ENCODE results near the gene NAT10.

Gene NAT10

DNA sequence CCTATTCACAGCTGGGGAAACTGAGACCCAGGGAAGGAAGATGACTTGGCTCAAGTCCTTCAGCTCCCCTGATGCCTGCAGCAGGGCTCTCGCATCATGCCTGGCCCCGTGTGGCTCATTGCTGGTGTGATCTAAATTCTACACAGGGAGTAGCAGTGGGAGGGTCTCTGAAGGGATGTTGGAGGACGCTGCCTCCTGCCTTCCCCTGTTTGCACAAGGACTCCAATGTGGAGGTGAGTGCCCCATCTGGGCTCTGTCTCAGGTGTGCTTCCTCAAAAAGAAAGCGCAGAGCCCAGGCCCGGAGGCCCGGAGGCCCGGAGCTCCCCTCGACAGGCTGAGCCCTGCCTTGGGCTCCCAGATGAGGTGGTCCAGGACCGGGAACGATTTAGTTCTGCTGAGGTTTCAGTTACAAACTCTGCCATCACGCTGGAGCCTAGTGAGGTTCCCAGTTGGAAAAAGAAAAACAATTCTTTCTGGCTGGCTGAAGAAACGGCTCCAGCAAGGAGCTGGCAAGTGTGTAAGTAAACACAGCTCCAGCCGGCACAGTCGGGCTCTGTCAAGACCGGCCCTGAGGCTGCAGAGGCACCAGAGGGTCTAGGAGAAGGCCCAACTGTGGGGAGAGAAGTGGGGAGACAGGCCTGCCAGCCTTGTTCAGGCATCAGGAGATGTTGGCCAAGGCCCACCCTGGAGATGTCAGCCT, 49.8 kb downstream of the NAT10 start:
- H3K4me3 ChIP-seq (ENCODE audit: insufficient read depth, low read length, poor library complexity, severe bottlenecking), result no peak overlapping the region
- no peak overlapping the region for H3K27ac ChIP-seq (ENCODE audit: low read depth, low read length)
- H3K9me3 ChIP-seq (ENCODE audit: insufficient read depth, low read length), result no peaks in the 10 kb centered on the region
- H3K79me2 ChIP-seq (ENCODE audit: insufficient read depth, low read length), result no peaks in the 10 kb centered on the region
- no peaks in the 10 kb centered on the region for H3K9me2 ChIP-seq (replicated peaks; ENCODE audit: insufficient read depth, low read length)
- no peaks in the 10 kb centered on the region for H4K20me1 ChIP-seq (ENCODE audit: low read depth, low read length)
- H3K9ac ChIP-seq (ENCODE audit: low read length), result no peak overlapping the region
- no peaks in the 10 kb centered on the region for H3F3A ChIP-seq (ENCODE audit: insufficient read depth)
- TF ChIP-seq EZH2phosphoT487 (conservative IDR thresholded peaks at IDR 0.05; ENCODE audit: low read length), result no peak
- TF ChIP-seq CTCF (IDR thresholded peaks at IDR 0.05; ENCODE audit: insufficient read depth, low read length, poor library complexity, severe bottlenecking), result no peak
- H3K36me3 ChIP-seq (ENCODE audit: low read length), result no peaks in the 10 kb centered on the region
- H3K27me3 ChIP-seq (ENCODE audit: low read length), result no peaks in the 10 kb centered on the region
- no peak overlapping the region for H3K4me2 ChIP-seq (ENCODE audit: low read depth, low read length, poor library complexity, severe bottlenecking)
- H2AFZ ChIP-seq (ENCODE audit: low read depth, low read length, severe bottlenecking), result no peak overlapping the region

- H3K4me3 ChIP-seq (ENCODE audit: insufficient read depth, low read length, poor library complexity, severe bottlenecking), result no peak overlapping the region
- H3K27me3 ChIP-seq (ENCODE audit: low read length), result no peaks in the 10 kb centered on the region
- no peak overlapping the region for H3K27ac ChIP-seq (ENCODE audit: low read depth, low read length)
- H3K4me2 ChIP-seq (ENCODE audit: low read depth, low read length, poor library complexity, severe bottlenecking), result no peak overlapping the region
- H2AFZ ChIP-seq (ENCODE audit: low read depth, low read length, severe bottlenecking), result no peak overlapping the region
- no peaks in the 10 kb centered on the region for H3K36me3 ChIP-seq (ENCODE audit: low read length)
- no peaks in the 10 kb centered on the region for H3K9me2 ChIP-seq (replicated peaks; ENCODE audit: insufficient read depth, low read length)
- no peaks in the 10 kb centered on the region for H3K79me2 ChIP-seq (ENCODE audit: insufficient read depth, low read length)
- no peaks in the 10 kb centered on the region for H3K9me3 ChIP-seq (ENCODE audit: insufficient read depth, low read length)
- H3K9ac ChIP-seq (ENCODE audit: low read length), result no peak overlapping the region
- no peaks in the 10 kb centered on the region for H3F3A ChIP-seq (ENCODE audit: insufficient read depth)
- TF ChIP-seq CTCF (IDR thresholded peaks at IDR 0.05; ENCODE audit: insufficient read depth, low read length, poor library complexity, severe bottlenecking) (no peak), EZH2phosphoT487 (conservative IDR thresholded peaks at IDR 0.05; ENCODE audit: low read length) (no peak)
- H4K20me1 ChIP-seq (ENCODE audit: low read depth, low read length), result no peaks in the 10 kb centered on the region
Measured at GRCh38 chr11:34155757-34156062, 50.3 kb downstream of the NAT10 start.

- Histone ChIP-seq H3K9ac (ENCODE audit: low read length) (no peak overlapping the region), H4K20me1 (ENCODE audit: low read depth, low read length) (no peaks in the 10 kb centered on the region), H3K9me2 (replicated peaks; ENCODE audit: insufficient read depth, low read length) (no peaks in the 10 kb centered on the region), H3K4me2 (ENCODE audit: low read depth, low read length, poor library complexity, severe bottlenecking) (no peak overlapping the region), H3K9me3 (ENCODE audit: insufficient read depth, low read length) (no peaks in the 10 kb centered on the region), H3K79me2 (ENCODE audit: insufficient read depth, low read length) (no peaks in the 10 kb centered on the region), H3K4me3 (ENCODE audit: insufficient read depth, low read length, poor library complexity, severe bottlenecking) (no peak overlapping the region), H2AFZ (ENCODE audit: low read depth, low read length, severe bottlenecking) (no peak overlapping the region), H3K36me3 (ENCODE audit: low read length) (no peaks in the 10 kb centered on the region), H3K27me3 (ENCODE audit: low read length) (no peaks in the 10 kb centered on the region), H3K27ac (ENCODE audit: low read depth, low read length) (no peak overlapping the region), H3F3A (ENCODE audit: insufficient read depth) (no peaks in the 10 kb centered on the region)
- TF ChIP-seq EZH2phosphoT487 (conservative IDR thresholded peaks at IDR 0.05; ENCODE audit: low read length) (no peak), CTCF (IDR thresholded peaks at IDR 0.05; ENCODE audit: insufficient read depth, low read length, poor library complexity, severe bottlenecking) (no peak)
Measured at GRCh38 chr11:34157163-34157562, 51.7 kb downstream of the NAT10 start.
